Activated CD8-positive, alpha-beta T cell treated with anti-CD3 and anti-CD28 coated beads for 36 hours (primary cell): ENCODE measurements around the gene CST4. TPM values are rescaled to one million over a fixed set of nuclear protein-coding genes. Genes with fewer than 3 reads are reported as not detected.
"Not testable (repeated sequence)": the region's sequence is repeated elsewhere in the genome, so short reads cannot be mapped to it uniquely, and the experiment has no call there.

Experiments
- ATAC-seq: fragments of 200-7000 bp; cut with Tn5 transposase; one replicate; pipeline ENCODE4 v1.10.0; 2021; ENCODE audit warnings: mild to moderate bottlenecking, moderate library complexity
- CTCF ChIA-PET: fragments of 350-600 bp; sonication (Branson Sonifier 250); formaldehyde crosslinking; loops from one replicate; lab custom pipeline; 2021; ENCODE audit warnings: antibody characterized with exemption; lab: Charles Lee
- POLR2A ChIA-PET: fragments of 350-600 bp; sonication (Branson Sonifier 250); formaldehyde crosslinking; loops from one replicate; lab custom pipeline; 2021; ENCODE audit warnings: antibody characterized with exemption; lab: Charles Lee
- DNase-seq: peaks from one replicate; pipeline ENCODE4 v3.0.0-alpha.2; 2020
- H3K27ac Mint-ChIP-seq: one replicate; pipeline ENCODE4 v1.8.0; 2021; ENCODE audit warnings: mild to moderate bottlenecking, mixed read lengths
- H3K27me3 Mint-ChIP-seq: one replicate; pipeline ENCODE4 v1.8.0; 2021; ENCODE audit warnings: mixed read lengths
- H3K36me3 Mint-ChIP-seq: one replicate; pipeline ENCODE4 v1.8.0; 2021; ENCODE audit warnings: low read depth, mixed read lengths
- H3K4me1 Mint-ChIP-seq: one replicate; pipeline ENCODE4 v1.8.0; 2021; ENCODE audit warnings: low read depth, mixed read lengths
- H3K4me3 Mint-ChIP-seq: one replicate; pipeline ENCODE4 v1.8.0; 2021; ENCODE audit warnings: mild to moderate bottlenecking, moderate library complexity, mixed read lengths
- H3K9me3 Mint-ChIP-seq: one replicate; pipeline ENCODE4 v1.8.0; 2021; ENCODE audit warnings: mixed read lengths
- intact Hi-C: fragments of 100-400 bp; cut with micrococcal nuclease; formaldehyde crosslinking; loops from one replicate; pipeline ENCODE4 v1.10.0; 2022
- total RNA-seq, 2 experiments: library from RNA; stranded (reverse); gene quantifications; one replicate each; pipeline ENCODE4 v1.2.3, GENCODE V29; 2021
- TF ChIP-seq, protein P1 (sequence below): fragments of 200-600 bp; IDR thresholded peaks from one replicate; pipeline ENCODE4 v1.8.0; 2022; ENCODE audit warnings: antibody characterized with exemption, mild to moderate bottlenecking

CST4 gene
- total RNA-seq, 2 experiments from 2014 or later: not detected

DNA sequence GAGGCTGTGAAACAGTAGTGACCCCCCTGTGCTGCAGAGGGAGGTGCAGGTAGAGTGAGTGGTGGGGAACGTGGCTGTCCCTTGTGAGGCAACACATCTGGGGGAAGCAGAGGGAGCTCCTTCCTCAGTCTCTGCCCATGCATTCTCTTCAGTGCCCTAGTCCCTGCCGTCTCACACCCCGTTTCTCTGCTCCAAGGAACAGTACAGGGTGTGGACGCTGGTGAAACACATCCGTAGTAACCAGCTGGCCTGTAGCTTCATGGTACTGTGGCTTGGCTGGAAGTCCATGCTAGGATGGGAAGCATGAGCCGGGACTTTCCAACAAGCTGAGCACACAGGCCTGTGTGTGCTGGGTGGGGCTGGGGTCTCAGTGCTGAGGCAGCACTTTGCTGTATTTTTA is 25.7 kb downstream of the CST4 start:
- intact Hi-C loops: no loop called here
- ATAC-seq (no peak), DNase-seq (no peak)
- no peak overlapping the region for H3K27ac Mint-ChIP-seq
- POLR2A ChIA-PET: interaction anchor here (0.6 kb wide), 1 partner anchor 76 kb away, joined by 3 read pairs; no protein-coding TSS in a partner anchor
- CTCF ChIA-PET: no interaction called here
- H3K4me3 Mint-ChIP-seq: no peak overlapping the region
- no peaks in the 10 kb centered on the region for H3K4me1 Mint-ChIP-seq
- H3K9me3 Mint-ChIP-seq: no peaks in the 10 kb centered on the region
- H3K36me3 Mint-ChIP-seq: no peaks in the 10 kb centered on the region
- peaks cover 3% of the 10 kb centered on the region for H3K27me3 Mint-ChIP-seq
- TF ChIP-seq, protein P1, sequence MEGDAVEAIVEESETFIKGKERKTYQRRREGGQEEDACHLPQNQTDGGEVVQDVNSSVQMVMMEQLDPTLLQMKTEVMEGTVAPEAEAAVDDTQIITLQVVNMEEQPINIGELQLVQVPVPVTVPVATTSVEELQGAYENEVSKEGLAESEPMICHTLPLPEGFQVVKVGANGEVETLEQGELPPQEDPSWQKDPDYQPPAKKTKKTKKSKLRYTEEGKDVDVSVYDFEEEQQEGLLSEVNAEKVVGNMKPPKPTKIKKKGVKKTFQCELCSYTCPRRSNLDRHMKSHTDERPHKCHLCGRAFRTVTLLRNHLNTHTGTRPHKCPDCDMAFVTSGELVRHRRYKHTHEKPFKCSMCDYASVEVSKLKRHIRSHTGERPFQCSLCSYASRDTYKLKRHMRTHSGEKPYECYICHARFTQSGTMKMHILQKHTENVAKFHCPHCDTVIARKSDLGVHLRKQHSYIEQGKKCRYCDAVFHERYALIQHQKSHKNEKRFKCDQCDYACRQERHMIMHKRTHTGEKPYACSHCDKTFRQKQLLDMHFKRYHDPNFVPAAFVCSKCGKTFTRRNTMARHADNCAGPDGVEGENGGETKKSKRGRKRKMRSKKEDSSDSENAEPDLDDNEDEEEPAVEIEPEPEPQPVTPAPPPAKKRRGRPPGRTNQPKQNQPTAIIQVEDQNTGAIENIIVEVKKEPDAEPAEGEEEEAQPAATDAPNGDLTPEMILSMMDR: no peak

DNA sequence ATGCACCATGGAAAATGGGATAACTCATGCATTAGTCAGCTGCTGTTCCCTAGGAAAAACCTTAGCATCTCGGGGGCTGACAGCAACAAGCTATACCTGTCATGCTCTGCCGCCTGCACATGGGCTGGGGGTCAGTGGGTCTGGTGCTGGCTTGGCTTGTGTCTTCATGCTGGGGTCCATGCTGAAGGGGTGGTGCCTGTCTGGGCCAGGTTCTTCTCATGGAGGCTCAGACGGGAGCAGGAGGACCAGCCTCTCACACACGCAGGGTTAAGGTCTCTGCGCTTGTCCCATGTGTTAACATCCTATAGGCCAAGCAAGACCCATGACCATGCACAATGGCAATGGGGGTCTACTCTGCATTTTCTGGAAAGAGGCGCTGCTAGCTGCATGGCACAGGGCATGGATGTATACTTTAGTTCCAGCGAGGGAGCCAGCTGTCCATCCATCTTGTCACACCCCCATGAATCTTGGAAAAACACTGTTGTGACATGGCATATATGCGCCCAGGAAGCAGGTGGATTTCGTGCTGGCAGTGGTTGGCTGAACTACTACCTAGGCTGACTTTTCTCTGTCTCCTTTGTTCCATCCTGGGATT is 26.5 kb downstream of the CST4 start:
- H3K27ac Mint-ChIP-seq: no peak overlapping the region
- H3K36me3 Mint-ChIP-seq: no peaks in the 10 kb centered on the region
- no peak for ATAC-seq
- H3K4me3 Mint-ChIP-seq: no peak overlapping the region
- peaks cover 3% of the 10 kb centered on the region for H3K27me3 Mint-ChIP-seq
- intact Hi-C loops: no loop called here
- ChIA-PET CTCF (no interaction called here), POLR2A (interaction anchor here (0.6 kb wide), 1 partner anchor 76 kb away, joined by 3 read pairs; no protein-coding TSS in a partner anchor)
- H3K9me3 Mint-ChIP-seq: no peaks in the 10 kb centered on the region
- H3K4me1 Mint-ChIP-seq: no peaks in the 10 kb centered on the region
- no peak for DNase-seq
- TF ChIP-seq, protein P1: no peak

DNA sequence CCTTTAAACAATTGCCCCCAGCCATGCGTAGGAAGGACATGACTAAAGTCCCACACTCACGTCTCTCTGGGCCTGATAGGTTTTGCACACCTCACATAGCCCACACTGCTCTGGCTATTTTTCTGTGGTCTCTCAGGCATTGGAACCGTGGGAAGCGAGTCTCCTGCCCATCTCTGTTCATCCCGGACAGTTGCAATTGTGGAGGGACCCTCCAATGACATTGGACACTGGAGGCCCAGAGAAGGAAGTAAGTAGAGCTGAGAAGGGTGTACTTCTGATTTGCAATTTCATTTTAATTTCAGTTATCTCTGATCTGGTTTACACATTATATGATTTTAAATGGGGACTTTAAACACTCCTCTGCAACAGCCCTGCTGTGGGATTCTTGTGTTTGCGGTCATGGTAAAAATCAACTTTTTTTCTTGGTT is 27.8 kb downstream of the CST4 start:
- no peaks in the 10 kb centered on the region for H3K36me3 Mint-ChIP-seq
- ChIA-PET CTCF (no interaction called here), POLR2A (no interaction called here)
- intact Hi-C loops: no loop called here
- H3K4me1 Mint-ChIP-seq: no peaks in the 10 kb centered on the region
- DNase-seq (no peak), ATAC-seq (no peak)
- no peak overlapping the region for H3K27ac Mint-ChIP-seq
- no peaks in the 10 kb centered on the region for H3K9me3 Mint-ChIP-seq
- H3K4me3 Mint-ChIP-seq: no peak overlapping the region
- H3K27me3 Mint-ChIP-seq: peaks cover 3% of the 10 kb centered on the region
- TF ChIP-seq, protein P1: no peak

DNA sequence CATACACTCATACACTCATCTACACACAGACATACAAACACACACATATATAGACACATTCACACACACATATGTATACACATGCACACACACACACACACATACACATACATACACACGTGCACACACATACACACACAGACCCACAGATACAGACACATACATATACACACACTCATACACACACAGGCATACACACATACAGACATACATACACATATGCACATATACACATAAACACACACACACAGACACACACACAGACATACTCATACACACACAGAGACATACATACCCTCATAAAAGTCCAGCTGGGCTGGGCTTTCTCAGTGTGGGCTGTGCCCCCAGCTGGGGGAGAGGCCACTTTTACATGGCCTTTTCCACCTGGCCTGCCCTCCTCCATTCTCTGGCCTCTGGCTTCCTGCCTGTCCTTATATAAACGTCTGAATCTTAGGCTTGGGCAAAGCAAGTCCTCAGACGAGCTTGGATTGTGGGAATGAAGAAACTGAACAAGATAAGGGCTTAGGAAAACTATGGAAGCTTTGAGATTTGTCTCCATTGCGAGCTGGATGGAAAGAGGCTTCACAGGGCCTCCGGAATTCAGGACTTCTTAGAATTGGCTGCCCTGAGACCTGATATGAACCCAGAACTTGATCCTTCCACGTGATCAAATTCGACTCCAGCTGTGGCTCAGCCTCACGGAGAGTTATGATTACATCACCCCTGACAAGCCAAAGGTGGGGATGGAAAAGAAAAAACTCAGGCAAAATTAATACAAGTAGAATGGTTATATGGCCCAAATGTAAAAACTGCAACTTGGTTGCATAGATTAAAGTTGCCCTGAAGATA is 28.6 kb downstream of the CST4 start:
- ChIA-PET POLR2A (no interaction called here), CTCF (no interaction called here)
- DNase-seq: no peak
- ATAC-seq: no peak
- intact Hi-C loops: no loop called here
- no peaks in the 10 kb centered on the region for H3K36me3 Mint-ChIP-seq
- TF ChIP-seq, protein P1: no peak
- H3K4me1 Mint-ChIP-seq: no peaks in the 10 kb centered on the region
- no peaks in the 10 kb centered on the region for H3K9me3 Mint-ChIP-seq
- peaks cover 3% of the 10 kb centered on the region for H3K27me3 Mint-ChIP-seq
- H3K4me3 Mint-ChIP-seq: no peak overlapping the region
- no peak overlapping the region for H3K27ac Mint-ChIP-seq

DNA sequence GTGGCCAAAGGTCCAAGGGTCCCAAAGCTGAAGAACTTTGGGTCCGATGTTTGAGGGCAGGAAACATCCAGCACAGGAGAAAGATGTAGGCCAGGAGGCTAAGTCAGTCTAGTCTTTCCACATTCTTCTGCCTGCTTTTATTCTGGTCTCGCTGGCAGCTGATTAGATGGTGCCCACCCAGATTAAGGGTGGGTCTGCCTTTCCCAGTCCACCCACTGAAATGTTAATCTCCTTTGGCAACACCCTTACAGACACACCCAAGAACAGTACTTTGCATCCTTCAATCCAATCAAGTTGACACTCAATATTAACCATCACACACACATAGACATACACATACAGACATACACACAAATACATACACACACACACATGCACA is 29.2 kb downstream of the CST4 start:
- CTCF ChIA-PET, H3K4me3 Mint-ChIP-seq, H3K4me1 Mint-ChIP-seq, H3K27me3 Mint-ChIP-seq, H3K27ac Mint-ChIP-seq, POLR2A ChIA-PET, ATAC-seq, H3K9me3 Mint-ChIP-seq, intact Hi-C loops, H3K36me3 Mint-ChIP-seq, DNase-seq: not testable (repeated sequence)
